ENCODE data around the gene PPP1R13B.

GRCh38 chr14:103735022-103735421 is 112.4 kb downstream of the PPP1R13B start:
- no peak for TF ChIP-seq RFX5 (IDR thresholded peaks at IDR 0.05)
- TF ChIP-seq EP300 (IDR thresholded peaks at IDR 0.05) = no peak
- TF ChIP-seq POLR2A (IDR thresholded peaks at IDR 0.05; ENCODE audit: low read length) = no peak
- no peak for TF ChIP-seq CTCF (IDR thresholded peaks at IDR 0.05)
- no peak for TF ChIP-seq HEYL (CRISPR knock-in tag; IDR thresholded peaks at IDR 0.05)
- TF ChIP-seq, protein P1, sequence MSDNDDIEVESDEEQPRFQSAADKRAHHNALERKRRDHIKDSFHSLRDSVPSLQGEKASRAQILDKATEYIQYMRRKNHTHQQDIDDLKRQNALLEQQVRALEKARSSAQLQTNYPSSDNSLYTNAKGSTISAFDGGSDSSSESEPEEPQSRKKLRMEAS (IDR thresholded peaks at IDR 0.05) = no peak
- TF ChIP-seq HDAC2 (IDR thresholded peaks at IDR 0.05) = no peak

Measured in A549 (cell line).